HUES48 (cell line): ENCODE results near the gene NOC4L.
"Not testable (repeated sequence)": the region's sequence is repeated elsewhere in the genome, so short reads cannot be mapped to it uniquely, and the experiment has no call there.

ENCODE experiments used
- H3K27ac ChIP-seq: one replicate; pipeline ENCODE4 v1.7.0; 2013; ENCODE audit warnings: low read depth, low read length, inconsistent platforms
- H3K27me3 ChIP-seq: 2 replicates; pipeline ENCODE4 v1.6.1; 2013; ENCODE audit warnings: mild to moderate bottlenecking, low read length; ENCODE audit not compliant: control insufficient read depth, insufficient read depth
- H3K36me3 ChIP-seq: 2 replicates; pipeline ENCODE4 v1.6.1; 2013; ENCODE audit warnings: low read length; ENCODE audit not compliant: control insufficient read depth, insufficient read depth
- H3K4me1 ChIP-seq: 2 replicates; pipeline ENCODE4 v1.6.1; 2013; ENCODE audit warnings: mild to moderate bottlenecking, low read length; ENCODE audit not compliant: control insufficient read depth, insufficient read depth
- H3K4me3 ChIP-seq: 2 replicates; pipeline ENCODE4 v1.5.1; 2013; ENCODE audit warnings: mild to moderate bottlenecking, low read depth, low read length
- H3K9ac ChIP-seq: 2 replicates; pipeline ENCODE4 v1.6.1; 2013; ENCODE audit warnings: mild to moderate bottlenecking, low read depth, low read length, moderate library complexity
- H3K9me3 ChIP-seq: 2 replicates; pipeline ENCODE4 v1.6.1; 2013; ENCODE audit warnings: low read length; ENCODE audit not compliant: control insufficient read depth, insufficient read depth

NOC4L gene

GRCh38 chr12:132136226-132136625, 8.0 kb upstream of the NOC4L start:
- H3K36me3 ChIP-seq = peaks cover 30% of the 10 kb centered on the region
- H3K27me3 ChIP-seq, H3K9ac ChIP-seq, H3K4me1 ChIP-seq, H3K4me3 ChIP-seq, H3K9me3 ChIP-seq, H3K27ac ChIP-seq: not testable (repeated sequence)

GRCh38 chr12:132137483-132138125, 6.7 kb upstream of the NOC4L start:
- Histone ChIP-seq H3K4me1 (no peaks in the 10 kb centered on the region), H3K27me3 (peaks cover 4% of the 10 kb centered on the region; the same call in 1 of the 2 replicates), H3K9ac (no peak overlapping the region), H3K4me3 (no peak overlapping the region), H3K36me3 (peaks cover 43% of the 10 kb centered on the region), H3K27ac (no peak overlapping the region), H3K9me3 (no peaks in the 10 kb centered on the region)

GRCh38 chr12:132138941-132139871, 5.1 kb upstream of the NOC4L start:
- H3K9me3 ChIP-seq = no peaks in the 10 kb centered on the region
- no peak overlapping the region for H3K4me3 ChIP-seq
- H3K27me3 ChIP-seq = peaks cover 4% of the 10 kb centered on the region; the same call in 1 of the 2 replicates
- H3K9ac ChIP-seq = no peak overlapping the region
- H3K27ac ChIP-seq = no peak overlapping the region
- no peaks in the 10 kb centered on the region for H3K4me1 ChIP-seq
- peaks cover 45% of the 10 kb centered on the region for H3K36me3 ChIP-seq

GRCh38 chr12:132139912-132140311, 4.3 kb upstream of the NOC4L start:
- no peak overlapping the region for H3K27ac ChIP-seq
- H3K9me3 ChIP-seq = no peaks in the 10 kb centered on the region
- H3K4me3 ChIP-seq = no peak overlapping the region
- peaks cover 4% of the 10 kb centered on the region; the same call in 1 of the 2 replicates for H3K27me3 ChIP-seq
- peaks cover 45% of the 10 kb centered on the region for H3K36me3 ChIP-seq
- 0 out of 2 replicates have a peak, but pooled peaks cover under 1% of the 10 kb centered on the region for H3K4me1 ChIP-seq
- H3K9ac ChIP-seq = no peak overlapping the region

GRCh38 chr12:132140501-132140900, 3.8 kb upstream of the NOC4L start:
- Histone ChIP-seq H3K9me3 (no peaks in the 10 kb centered on the region), H3K4me3 (no peak overlapping the region), H3K27ac (no peak overlapping the region), H3K36me3 (peaks cover 45% of the 10 kb centered on the region), H3K27me3 (peaks cover 4% of the 10 kb centered on the region; the same call in 1 of the 2 replicates), H3K9ac (no peak overlapping the region), H3K4me1 (0 out of 2 replicates have a peak, but pooled peaks cover 5% of the 10 kb centered on the region)

GRCh38 chr12:132140918-132141841, 3.1 kb upstream of the NOC4L start:
- Histone ChIP-seq H3K9ac (no peak overlapping the region), H3K36me3 (peaks cover 47% of the 10 kb centered on the region), H3K9me3 (no peaks in the 10 kb centered on the region), H3K27ac (no peak overlapping the region), H3K4me3 (no peak overlapping the region), H3K27me3 (peaks cover 4% of the 10 kb centered on the region; the same call in 1 of the 2 replicates), H3K4me1 (0 out of 2 replicates have a peak, but pooled peaks cover 5% of the 10 kb centered on the region)

GRCh38 chr12:132141976-132142678, 2.1 kb upstream of the NOC4L start:
- H3K27me3 ChIP-seq = peaks cover 4% of the 10 kb centered on the region; the same call in 1 of the 2 replicates
- H3K27ac ChIP-seq = no peak overlapping the region
- no peak overlapping the region for H3K4me3 ChIP-seq
- H3K4me1 ChIP-seq = 0 out of 2 replicates have a peak, but pooled peaks cover 5% of the 10 kb centered on the region
- no peaks in the 10 kb centered on the region for H3K9me3 ChIP-seq
- H3K36me3 ChIP-seq = peaks cover 57% of the 10 kb centered on the region
- H3K9ac ChIP-seq = no peak overlapping the region

- Histone ChIP-seq H3K4me3 (peak overlapping the region; percentile 70), H3K9ac (no peak overlapping the region), H3K4me1 (0 out of 2 replicates have a peak, but pooled peaks cover 5% of the 10 kb centered on the region), H3K27ac (no peak overlapping the region), H3K9me3 (no peaks in the 10 kb centered on the region), H3K36me3 (peaks cover 61% of the 10 kb centered on the region), H3K27me3 (peaks cover 3% of the 10 kb centered on the region; the same call in 1 of the 2 replicates)
Observed at GRCh38 chr12:132142679-132143335, 1.4 kb upstream of the NOC4L start.

- H3K27me3 ChIP-seq = no peaks in the 10 kb centered on the region
- peak overlapping the region; percentile 67; the same call in 1 of the 2 replicates for H3K9ac ChIP-seq
- no peaks in the 10 kb centered on the region for H3K9me3 ChIP-seq
- peak overlapping the region; percentile 70 for H3K4me3 ChIP-seq
- no peak overlapping the region for H3K27ac ChIP-seq
- H3K4me1 ChIP-seq = 0 out of 2 replicates have a peak, but pooled peaks cover 5% of the 10 kb centered on the region
- peaks cover 62% of the 10 kb centered on the region for H3K36me3 ChIP-seq
Observed at GRCh38 chr12:132143336-132144071, 753 bp upstream of the NOC4L start.
